GM13977 (cell line): ENCODE data around the gene DNAJC6.

Experiments
- DNase-seq: peaks from one replicate; pipeline ENCODE4 v3.0.0; 2012; ENCODE audit warnings: low spot score
- CTCF ChIP-seq: IDR thresholded peaks from 2 replicates; pipeline ENCODE4 v1.5.1; 2012; ENCODE audit warnings: mild to moderate bottlenecking, control low read depth; ENCODE audit not compliant: insufficient read depth; ENCODE audit errors: extremely low read depth, missing control alignments
- in situ Hi-C: fragments of 300-500 bp; cut with MboI; formaldehyde crosslinking; loops from one replicate; pipeline ENCODE4 v1.12.0; 2022; ENCODE audit warnings: low sequenced_read_pairs, low pct_unique_long_range_greater_than_20kb, mixed read lengths, inconsistent platforms; ENCODE audit not compliant: unreplicated experiment

DNAJC6 gene

GRCh38 chr1:65265651-65266351 lies 43.5 kb upstream of the DNAJC6 start:
- TF ChIP-seq CTCF: no peak
- peak; percentile 45 for DNase-seq
- in situ Hi-C loops: no loop called here

GRCh38 chr1:65266476-65266875 lies 42.9 kb upstream of the DNAJC6 start:
- no peak for DNase-seq
- no peak for TF ChIP-seq CTCF
- in situ Hi-C loops: no loop called here

GRCh38 chr1:65267271-65267670 lies 42.1 kb upstream of the DNAJC6 start:
- no peak for TF ChIP-seq CTCF
- peak; percentile 14 for DNase-seq
- in situ Hi-C loops: no loop called here

- in situ Hi-C loops: no loop called here
- no peak for TF ChIP-seq CTCF
- DNase-seq: no peak
Measured at GRCh38 chr1:65267683-65268082, 41.7 kb upstream of the DNAJC6 start.

- DNase-seq: no peak
- in situ Hi-C loops: no loop called here
- TF ChIP-seq CTCF: no peak
Measured at GRCh38 chr1:65269612-65270011, 39.7 kb upstream of the DNAJC6 start.

GRCh38 chr1:65276197-65276939 lies 33.0 kb upstream of the DNAJC6 start:
- in situ Hi-C loops: no loop called here
- no peak for DNase-seq
- TF ChIP-seq CTCF: no peak
